HEK293T (cell line): ENCODE results near the gene ARL8A.

Source experiments
- CTCF ChIA-PET: fragments of 350-600 bp; formaldehyde crosslinking; extraction: SDS; loops from one replicate; lab custom pipeline; 2021; ENCODE audit warnings: antibody characterized with exemption, inconsistent platforms; lab: Yijun Ruan, JAX
- POLR2A ChIA-PET: fragments of 350-600 bp; formaldehyde crosslinking; extraction: SDS; loops from one replicate; lab custom pipeline; 2020; ENCODE audit warnings: antibody characterized with exemption, inconsistent platforms; lab: Yijun Ruan, JAX
- DNase-seq: peaks from one replicate; pipeline ENCODE4 v3.0.0; 2012; ENCODE audit warnings: mixed read lengths; ENCODE audit errors: extremely low spot score
- ARNT ChIP-seq: fragments of 450-650 bp; IDR thresholded peaks from 2 replicates; pipeline ENCODE4 v1.6.1; 2017; ENCODE audit warnings: mild to moderate bottlenecking
- BHLHE40 ChIP-seq: fragments of 450-650 bp; IDR thresholded peaks from 2 replicates; pipeline ENCODE4 v1.6.1; 2016; ENCODE audit warnings: mild to moderate bottlenecking, moderate library complexity, borderline replicate concordance
- CTBP1 ChIP-seq: fragments of 450-650 bp; IDR thresholded peaks from 2 replicates; pipeline ENCODE4 v1.6.1; 2016; ENCODE audit warnings: borderline replicate concordance
- ELF4 ChIP-seq: fragments of 450-650 bp; IDR thresholded peaks from 2 replicates; pipeline ENCODE4 v1.6.1; 2017; ENCODE audit warnings: antibody characterized with exemption
- FOXA1 ChIP-seq: fragments of 450-650 bp; IDR thresholded peaks from 2 replicates; pipeline ENCODE4 v1.6.1; 2016; ENCODE audit warnings: mild to moderate bottlenecking
- FOXK2 ChIP-seq: fragments of 450-650 bp; IDR thresholded peaks from 2 replicates; pipeline ENCODE4 v1.6.1; 2016; ENCODE audit warnings: mild to moderate bottlenecking
- FOXM1 ChIP-seq: fragments of 450-650 bp; IDR thresholded peaks from 2 replicates; pipeline ENCODE4 v1.6.1; 2017; ENCODE audit warnings: mild to moderate bottlenecking, borderline replicate concordance
- HDGF ChIP-seq: fragments of 450-650 bp; IDR thresholded peaks from 2 replicates; pipeline ENCODE4 v1.6.1; 2017; ENCODE audit warnings: antibody characterized with exemption, borderline replicate concordance
- L3MBTL2 ChIP-seq: fragments of 450-650 bp; conservative IDR thresholded peaks from 2 replicates; pipeline ENCODE4 v1.6.1; 2016; ENCODE audit warnings: mild to moderate bottlenecking
- LEF1 ChIP-seq: fragments of 450-650 bp; IDR thresholded peaks from 2 replicates; pipeline ENCODE4 v1.6.1; 2017; ENCODE audit warnings: mild to moderate bottlenecking, borderline replicate concordance
- NFRKB ChIP-seq: fragments of 450-650 bp; IDR thresholded peaks from 2 replicates; pipeline ENCODE4 v1.6.1; 2016; ENCODE audit warnings: mild to moderate bottlenecking, moderate library complexity
- SP1 ChIP-seq: fragments of 450-650 bp; IDR thresholded peaks from 2 replicates; pipeline ENCODE4 v1.6.1; 2017
- SUZ12 ChIP-seq: fragments of 450-650 bp; IDR thresholded peaks from 2 replicates; pipeline ENCODE4 v1.6.1; 2016; ENCODE audit warnings: mild to moderate bottlenecking
- TARDBP ChIP-seq: fragments of 450-650 bp; IDR thresholded peaks from 2 replicates; pipeline ENCODE4 v1.6.1; 2016
- ZNF384 ChIP-seq: fragments of 450-650 bp; IDR thresholded peaks from 2 replicates; pipeline ENCODE4 v1.6.1; 2016
- TF ChIP-seq, protein P1 (sequence below): fragments of 450-650 bp; IDR thresholded peaks from 2 replicates; pipeline ENCODE4 v1.6.1; 2016

The ARL8A gene

GRCh38 chr1:202127836-202128622, 16.5 kb downstream of the ARL8A start:
- ChIA-PET CTCF (interaction anchor here (1.4 kb wide), 1 partner anchor 27 kb away, joined by 3 read pairs; no protein-coding TSS in a partner anchor), POLR2A (no interaction called here)
- TF ChIP-seq, protein P1, sequence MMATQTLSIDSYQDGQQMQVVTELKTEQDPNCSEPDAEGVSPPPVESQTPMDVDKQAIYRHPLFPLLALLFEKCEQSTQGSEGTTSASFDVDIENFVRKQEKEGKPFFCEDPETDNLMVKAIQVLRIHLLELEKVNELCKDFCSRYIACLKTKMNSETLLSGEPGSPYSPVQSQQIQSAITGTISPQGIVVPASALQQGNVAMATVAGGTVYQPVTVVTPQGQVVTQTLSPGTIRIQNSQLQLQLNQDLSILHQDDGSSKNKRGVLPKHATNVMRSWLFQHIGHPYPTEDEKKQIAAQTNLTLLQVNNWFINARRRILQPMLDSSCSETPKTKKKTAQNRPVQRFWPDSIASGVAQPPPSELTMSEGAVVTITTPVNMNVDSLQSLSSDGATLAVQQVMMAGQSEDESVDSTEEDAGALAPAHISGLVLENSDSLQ, result no peak
- no peak for TF ChIP-seq FOXK2
- no peak for TF ChIP-seq BHLHE40
- no peak for TF ChIP-seq L3MBTL2
- TF ChIP-seq ARNT, result no peak
- TF ChIP-seq FOXM1, result no peak
- no peak for TF ChIP-seq SP1
- no peak for TF ChIP-seq CTBP1
- no peak for DNase-seq

GRCh38 chr1:202127061-202127460, 17.5 kb downstream of the ARL8A start:
- POLR2A ChIA-PET, result no interaction called here
- CTCF ChIA-PET, result no interaction called here
- no peak for DNase-seq
- TF ChIP-seq FOXA1 (no peak), HDGF (no peak), NFRKB (no peak), CTBP1 (no peak), ZNF384 (no peak), L3MBTL2 (no peak), ARNT (no peak), BHLHE40 (no peak), SUZ12 (no peak), ELF4 (no peak), FOXK2 (no peak), SP1 (no peak), LEF1 (no peak), FOXM1 (no peak), TARDBP (no peak)
- TF ChIP-seq, protein P1, result no peak

GRCh38 chr1:202126426-202126825, 18.1 kb downstream of the ARL8A start:
- TF ChIP-seq BHLHE40 (no peak), SUZ12 (no peak), FOXK2 (no peak), ARNT (no peak), SP1 (no peak), FOXM1 (no peak), HDGF (no peak), LEF1 (no peak), L3MBTL2 (no peak), CTBP1 (no peak), FOXA1 (no peak), ELF4 (no peak), TARDBP (no peak), NFRKB (no peak), ZNF384 (no peak)
- TF ChIP-seq, protein P1, result no peak
- DNase-seq, result no peak
- ChIA-PET CTCF (interaction anchor here (0.8 to 1.8 kb wide), 2 partner anchors 9 to 127 kb away, joined by 3 to 6 read pairs; no protein-coding TSS in a partner anchor), POLR2A (no interaction called here)

- DNase-seq, result no peak
- CTCF ChIA-PET, result interaction anchor here (0.8 to 1.8 kb wide), 2 partner anchors 10 to 126 kb away, joined by 3 to 6 read pairs; no protein-coding TSS in a partner anchor
- no peak for TF ChIP-seq LEF1
- TF ChIP-seq FOXM1, result no peak
- TF ChIP-seq L3MBTL2, result no peak
- TF ChIP-seq SUZ12, result no peak
- TF ChIP-seq ARNT, result no peak
- no peak for TF ChIP-seq CTBP1
- TF ChIP-seq SP1, result no peak
- TF ChIP-seq, protein P1, result no peak
- no peak for TF ChIP-seq BHLHE40
- no peak for TF ChIP-seq ELF4
- no peak for TF ChIP-seq TARDBP
- TF ChIP-seq FOXA1, result no peak
- TF ChIP-seq NFRKB, result no peak
- POLR2A ChIA-PET, result no interaction called here
Observed at GRCh38 chr1:202125611-202126010, 18.9 kb downstream of the ARL8A start.

DNA sequence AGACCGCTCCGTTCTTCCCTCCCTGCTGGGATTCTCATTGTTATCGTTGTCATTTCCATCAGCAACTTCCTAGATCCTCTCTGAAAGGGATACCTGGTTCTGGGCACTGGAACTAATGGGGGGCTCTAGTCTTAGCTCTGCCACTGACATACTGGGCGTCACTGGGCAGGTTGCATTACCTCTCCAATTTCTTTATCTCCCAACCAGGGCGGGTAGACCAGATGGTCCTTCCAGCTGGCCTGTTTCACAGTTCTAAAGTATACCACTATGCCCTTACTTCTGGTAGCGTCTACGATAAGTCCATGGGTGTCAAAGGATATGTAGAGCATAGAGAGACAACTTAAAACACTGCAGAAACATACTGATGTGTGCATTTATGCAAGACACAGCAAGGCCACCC, 20.4 kb downstream of the ARL8A start:
- CTCF ChIA-PET, result interaction anchor here (1.0 to 1.3 kb wide), 2 partner anchors 11 to 117 kb away, joined by 3 read pairs; no protein-coding TSS in a partner anchor
- no peak for DNase-seq
- no peak for TF ChIP-seq HDGF
- TF ChIP-seq FOXA1, result no peak
- TF ChIP-seq SUZ12, result no peak
- no peak for TF ChIP-seq BHLHE40
- no peak for TF ChIP-seq TARDBP
- TF ChIP-seq L3MBTL2, result no peak
- no peak for TF ChIP-seq NFRKB
- no peak for TF ChIP-seq FOXM1
- TF ChIP-seq LEF1, result no peak
- no peak for TF ChIP-seq SP1
- TF ChIP-seq FOXK2, result no peak
- TF ChIP-seq ZNF384, result no peak
- no peak for TF ChIP-seq CTBP1
- TF ChIP-seq ELF4, result no peak
- TF ChIP-seq ARNT, result no peak
- TF ChIP-seq, protein P1, result no peak
- POLR2A ChIA-PET, result no interaction called here
